Colonic mucosa (tissue), 4 donors: ENCODE results near the gene GTPBP1. TPM values are rescaled to one million over a fixed set of nuclear protein-coding genes. Genes with fewer than 3 reads are reported as not detected.
A peak's percentile ranks its signal among the peaks of the same experiment; 100 is the strongest.

Experiments
- DNase-seq: peaks from one replicate; pipeline ENCODE4 v3.0.0-alpha.2; 2020
- H3K27ac ChIP-seq: fragments of 200-600 bp; one replicate; pipeline ENCODE4 v1.8.0; 2021
- H3K27me3 ChIP-seq: fragments of 200-600 bp; one replicate; pipeline ENCODE4 v1.8.0; 2021
- H3K36me3 ChIP-seq: fragments of 200-600 bp; one replicate; pipeline ENCODE4 v1.8.0; 2021
- H3K4me1 ChIP-seq: fragments of 200-600 bp; one replicate; pipeline ENCODE4 v1.8.0; 2021; ENCODE audit warnings: mild to moderate bottlenecking
- H3K4me3 ChIP-seq: fragments of 200-600 bp; one replicate; pipeline ENCODE4 v1.8.0; 2021
- H3K9ac ChIP-seq, 2 donors: one replicate each; pipeline ENCODE4 v1.7.0; 2013; ENCODE audit warnings: control low read depth in 2 of 2, low read depth in 2 of 2, low read length in 2 of 2
- H3K9me3 ChIP-seq: fragments of 200-600 bp; one replicate; pipeline ENCODE4 v1.8.0; 2021
- CTCF ChIP-seq: fragments of 200-600 bp; IDR thresholded peaks from one replicate; pipeline ENCODE4 v1.8.0; 2022; ENCODE audit warnings: antibody characterized with exemption, mild to moderate bottlenecking
- intact Hi-C: fragments of 100-400 bp; cut with DNase I; formaldehyde crosslinking; loops from one replicate; pipeline ENCODE4 v1.14.1; 2022
- total RNA-seq, 2 donors: library from RNA; stranded (reverse); fragmentation: NEBNext Ultra II Directional in 1 of 2; extraction: Animal tissue kit (Norgen Biotek cat#: 25700) in 1 of 2; gene quantifications; one replicate each; pipeline ENCODE4 v1.2.1, GENCODE V29; 2021
- donor health status: healthy.
- donor health status: DM: no; HTN: no; CAD: no.
- donor health status: DM: no; HTN: no; CAD: no.

Gene GTPBP1
- total RNA-seq, 2 donors from 2014 or later, result 64.6 to 65.6 TPM

- Histone ChIP-seq H3K4me3 (peak within 1 kb of the TSS; percentile 85), H3K9me3 (no peaks in the 10 kb centered on the region), H3K9ac (peak within 1 kb of the TSS; percentile 73 to 91), H3K36me3 (peaks cover 10% of the 10 kb centered on the region), H3K27me3 (no peaks in the 10 kb centered on the region), H3K27ac (peak within 1 kb of the TSS; percentile 59), H3K4me1 (no peaks in the 10 kb centered on the region)
- TF ChIP-seq CTCF, result peak; percentile 38
- DNase-seq, result peak; percentile 91
- intact Hi-C loops, result no loop called here
Measured at GRCh38 chr22:38681582-38682335, 24.0 kb upstream of the GTPBP1 start, which contains the start of gene TOMM22. TSS of gene TOMM22 (plus strand) at chr22:38681957. CDS start at chr22:38681979, 22 bp downstream.

GRCh38 chr22:38684895-38685294 is 20.8 kb upstream of the GTPBP1 start:
- intact Hi-C loops, result no loop called here
- H3K27ac ChIP-seq, result no peak overlapping the region
- no peak for TF ChIP-seq CTCF
- H3K9me3 ChIP-seq, result no peaks in the 10 kb centered on the region
- no peak for DNase-seq
- H3K4me3 ChIP-seq, result no peak overlapping the region
- H3K9ac ChIP-seq, result no peak overlapping the region
- no peaks in the 10 kb centered on the region for H3K27me3 ChIP-seq
- H3K36me3 ChIP-seq, result peaks cover 19% of the 10 kb centered on the region
- H3K4me1 ChIP-seq, result peaks cover under 1% of the 10 kb centered on the region

GRCh38 chr22:38685761-38686160 is 20.0 kb upstream of the GTPBP1 start:
- DNase-seq, result no peak
- Histone ChIP-seq H3K27me3 (no peaks in the 10 kb centered on the region), H3K9me3 (no peaks in the 10 kb centered on the region), H3K9ac (no peak overlapping the region), H3K36me3 (peaks cover 19% of the 10 kb centered on the region), H3K4me1 (peaks cover 7% of the 10 kb centered on the region), H3K4me3 (no peak overlapping the region), H3K27ac (no peak overlapping the region)
- no peak for TF ChIP-seq CTCF
- intact Hi-C loops, result no loop called here

GRCh38 chr22:38689651-38690050 is 16.1 kb upstream of the GTPBP1 start:
- no peak for DNase-seq
- no peak overlapping the region for H3K4me3 ChIP-seq
- no peaks in the 10 kb centered on the region for H3K9me3 ChIP-seq
- peaks cover 7% of the 10 kb centered on the region for H3K4me1 ChIP-seq
- H3K27me3 ChIP-seq, result no peaks in the 10 kb centered on the region
- TF ChIP-seq CTCF, result no peak
- peaks cover 12% of the 10 kb centered on the region for H3K36me3 ChIP-seq
- intact Hi-C loops, result no loop called here
- H3K9ac ChIP-seq, result peak overlapping the region in 1 of 2 donors; percentile 38
- H3K27ac ChIP-seq, result no peak overlapping the region

- H3K9me3 ChIP-seq, result no peaks in the 10 kb centered on the region
- intact Hi-C loops, result no loop called here
- no peak for TF ChIP-seq CTCF
- H3K4me3 ChIP-seq, result no peak overlapping the region
- H3K27ac ChIP-seq, result peak overlapping the region; percentile 87
- H3K9ac ChIP-seq, result peak overlapping the region in 1 of 2 donors; percentile 72
- H3K36me3 ChIP-seq, result no peaks in the 10 kb centered on the region
- DNase-seq, result peak; percentile 70
- peaks cover 19% of the 10 kb centered on the region for H3K4me1 ChIP-seq
- H3K27me3 ChIP-seq, result no peaks in the 10 kb centered on the region
Measured at GRCh38 chr22:38694049-38694448, 11.7 kb upstream of the GTPBP1 start.
